ENCODE results near the gene ACACB.

The ACACB gene

DNA sequence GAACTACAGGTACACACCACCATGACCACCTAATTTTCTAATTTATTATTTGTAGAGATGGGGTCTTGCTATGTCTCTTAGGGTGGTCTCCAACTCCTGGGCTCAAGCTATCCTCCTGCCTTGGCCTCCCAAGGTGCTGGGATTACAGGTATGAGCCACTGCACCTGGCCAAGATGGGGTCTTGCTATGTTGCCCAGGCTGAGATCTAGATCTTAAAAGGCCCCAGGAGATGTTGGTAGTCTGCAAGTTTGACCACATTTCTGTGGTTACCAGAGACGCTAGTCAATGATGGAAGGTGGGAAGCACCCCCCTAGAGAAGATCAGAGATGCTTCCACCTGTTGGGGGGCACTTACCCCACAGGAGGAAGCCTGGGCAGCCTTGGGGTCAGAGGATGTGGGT lies 158.0 kb downstream of the ACACB start:
- Histone ChIP-seq H3K4me3 (ENCODE audit: low read depth, low read length, poor library complexity, severe bottlenecking) (no peak overlapping the region), H3K4me2 (ENCODE audit: low read length) (no peak overlapping the region), H4K20me1 (ENCODE audit: insufficient read depth, low read length) (no peaks in the 10 kb centered on the region), H3K27me3 (ENCODE audit: insufficient read depth, low read length) (no peaks in the 10 kb centered on the region), H3K79me2 (ENCODE audit: insufficient read depth, low read length) (no peaks in the 10 kb centered on the region), H3K9ac (ENCODE audit: low read length) (no peak overlapping the region), H3K4me1 (ENCODE audit: insufficient read depth, low read length, severe bottlenecking) (no peaks in the 10 kb centered on the region), H3F3A (ENCODE audit: insufficient read depth, low read length) (no peaks in the 10 kb centered on the region), H3K9me2 (ENCODE audit: low read depth, low read length) (no peaks in the 10 kb centered on the region), H3K36me3 (ENCODE audit: insufficient read depth, low read length) (no peaks in the 10 kb centered on the region), H3K9me3 (ENCODE audit: low read length) (no peaks in the 10 kb centered on the region), H3K27ac (ENCODE audit: low read depth, low read length, poor library complexity, severe bottlenecking) (no peak overlapping the region), H2AFZ (ENCODE audit: low read length) (no peak overlapping the region)
- TF ChIP-seq, protein P1, sequence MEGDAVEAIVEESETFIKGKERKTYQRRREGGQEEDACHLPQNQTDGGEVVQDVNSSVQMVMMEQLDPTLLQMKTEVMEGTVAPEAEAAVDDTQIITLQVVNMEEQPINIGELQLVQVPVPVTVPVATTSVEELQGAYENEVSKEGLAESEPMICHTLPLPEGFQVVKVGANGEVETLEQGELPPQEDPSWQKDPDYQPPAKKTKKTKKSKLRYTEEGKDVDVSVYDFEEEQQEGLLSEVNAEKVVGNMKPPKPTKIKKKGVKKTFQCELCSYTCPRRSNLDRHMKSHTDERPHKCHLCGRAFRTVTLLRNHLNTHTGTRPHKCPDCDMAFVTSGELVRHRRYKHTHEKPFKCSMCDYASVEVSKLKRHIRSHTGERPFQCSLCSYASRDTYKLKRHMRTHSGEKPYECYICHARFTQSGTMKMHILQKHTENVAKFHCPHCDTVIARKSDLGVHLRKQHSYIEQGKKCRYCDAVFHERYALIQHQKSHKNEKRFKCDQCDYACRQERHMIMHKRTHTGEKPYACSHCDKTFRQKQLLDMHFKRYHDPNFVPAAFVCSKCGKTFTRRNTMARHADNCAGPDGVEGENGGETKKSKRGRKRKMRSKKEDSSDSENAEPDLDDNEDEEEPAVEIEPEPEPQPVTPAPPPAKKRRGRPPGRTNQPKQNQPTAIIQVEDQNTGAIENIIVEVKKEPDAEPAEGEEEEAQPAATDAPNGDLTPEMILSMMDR (IDR thresholded peaks at IDR 0.05; ENCODE audit: low read length), result no peak
- no peak for TF ChIP-seq EZH2 (IDR thresholded peaks at IDR 0.05; ENCODE audit: borderline replicate concordance, low read length)

DNA sequence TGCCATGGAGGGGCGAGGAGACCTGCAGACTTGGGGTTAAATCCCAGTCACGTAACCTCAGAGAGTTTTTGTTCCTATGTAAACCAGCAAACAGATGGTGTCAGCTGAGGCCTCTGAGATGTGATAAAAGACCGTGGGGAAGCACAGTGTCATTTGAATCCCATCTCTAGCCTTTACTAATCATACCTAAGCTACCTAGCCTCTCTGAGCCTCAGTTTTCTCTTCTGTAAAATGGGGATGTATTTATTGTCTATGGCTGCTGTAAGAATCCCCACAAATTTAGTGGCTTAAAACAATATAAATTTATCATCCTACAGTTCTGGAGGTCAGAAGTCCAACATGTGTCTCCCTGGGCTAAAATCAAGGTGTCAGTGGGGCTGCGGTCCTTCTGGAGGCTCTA lies 158.8 kb downstream of the ACACB start:
- H3K4me2 ChIP-seq (ENCODE audit: low read length), result no peak overlapping the region
- no peak overlapping the region for H3K4me3 ChIP-seq (ENCODE audit: low read depth, low read length, poor library complexity, severe bottlenecking)
- H3K79me2 ChIP-seq (ENCODE audit: insufficient read depth, low read length), result no peaks in the 10 kb centered on the region
- H3K27me3 ChIP-seq (ENCODE audit: insufficient read depth, low read length), result no peaks in the 10 kb centered on the region
- no peaks in the 10 kb centered on the region for H4K20me1 ChIP-seq (ENCODE audit: insufficient read depth, low read length)
- H3K4me1 ChIP-seq (ENCODE audit: insufficient read depth, low read length, severe bottlenecking), result no peaks in the 10 kb centered on the region
- no peaks in the 10 kb centered on the region for H3K36me3 ChIP-seq (ENCODE audit: insufficient read depth, low read length)
- TF ChIP-seq EZH2 (IDR thresholded peaks at IDR 0.05; ENCODE audit: borderline replicate concordance, low read length), result no peak
- TF ChIP-seq, protein P1 (IDR thresholded peaks at IDR 0.05; ENCODE audit: low read length), result no peak
- no peak overlapping the region for H3K27ac ChIP-seq (ENCODE audit: low read depth, low read length, poor library complexity, severe bottlenecking)
- H3K9ac ChIP-seq (ENCODE audit: low read length), result no peak overlapping the region
- H3K9me2 ChIP-seq (ENCODE audit: low read depth, low read length), result no peaks in the 10 kb centered on the region
- no peak overlapping the region for H2AFZ ChIP-seq (ENCODE audit: low read length)
- H3F3A ChIP-seq (ENCODE audit: insufficient read depth, low read length), result no peaks in the 10 kb centered on the region
- no peaks in the 10 kb centered on the region for H3K9me3 ChIP-seq (ENCODE audit: low read length)

DNA sequence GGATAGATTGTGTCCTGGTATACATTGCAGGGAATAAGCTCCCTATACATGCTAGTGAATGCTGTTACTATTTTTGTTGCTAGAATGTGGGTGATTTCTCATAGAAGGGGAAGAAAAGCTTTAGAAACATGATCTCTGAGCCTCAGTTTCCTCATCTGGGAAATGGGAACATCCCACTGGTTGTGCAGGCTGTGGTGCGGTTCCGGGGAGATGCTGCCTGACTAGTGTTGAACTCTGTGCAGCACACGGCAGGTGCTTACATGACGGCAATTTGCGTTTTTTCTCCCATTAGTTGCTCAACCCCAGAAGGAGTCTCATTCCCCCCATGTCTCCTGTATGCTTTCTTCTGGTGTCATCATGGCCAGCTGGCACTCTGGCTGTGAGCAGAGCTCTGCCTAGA lies 159.8 kb downstream of the ACACB start:
- Histone ChIP-seq H4K20me1 (ENCODE audit: insufficient read depth, low read length) (no peaks in the 10 kb centered on the region), H3K27ac (ENCODE audit: low read depth, low read length, poor library complexity, severe bottlenecking) (no peak overlapping the region), H3K4me1 (ENCODE audit: insufficient read depth, low read length, severe bottlenecking) (no peaks in the 10 kb centered on the region), H3K36me3 (ENCODE audit: insufficient read depth, low read length) (no peaks in the 10 kb centered on the region), H3K27me3 (ENCODE audit: insufficient read depth, low read length) (no peaks in the 10 kb centered on the region), H2AFZ (ENCODE audit: low read length) (no peak overlapping the region), H3K9me2 (ENCODE audit: low read depth, low read length) (no peaks in the 10 kb centered on the region), H3K4me3 (ENCODE audit: low read depth, low read length, poor library complexity, severe bottlenecking) (no peak overlapping the region), H3K79me2 (ENCODE audit: insufficient read depth, low read length) (no peaks in the 10 kb centered on the region), H3K9me3 (ENCODE audit: low read length) (no peaks in the 10 kb centered on the region), H3F3A (ENCODE audit: insufficient read depth, low read length) (no peaks in the 10 kb centered on the region), H3K4me2 (ENCODE audit: low read length) (no peak overlapping the region), H3K9ac (ENCODE audit: low read length) (no peak overlapping the region)
- TF ChIP-seq EZH2 (IDR thresholded peaks at IDR 0.05; ENCODE audit: borderline replicate concordance, low read length), result no peak
- TF ChIP-seq, protein P1 (IDR thresholded peaks at IDR 0.05; ENCODE audit: low read length), result no peak

All from OCI-LY1 (cell line).